ENCODE data around the gene NOXO1.

DNA sequence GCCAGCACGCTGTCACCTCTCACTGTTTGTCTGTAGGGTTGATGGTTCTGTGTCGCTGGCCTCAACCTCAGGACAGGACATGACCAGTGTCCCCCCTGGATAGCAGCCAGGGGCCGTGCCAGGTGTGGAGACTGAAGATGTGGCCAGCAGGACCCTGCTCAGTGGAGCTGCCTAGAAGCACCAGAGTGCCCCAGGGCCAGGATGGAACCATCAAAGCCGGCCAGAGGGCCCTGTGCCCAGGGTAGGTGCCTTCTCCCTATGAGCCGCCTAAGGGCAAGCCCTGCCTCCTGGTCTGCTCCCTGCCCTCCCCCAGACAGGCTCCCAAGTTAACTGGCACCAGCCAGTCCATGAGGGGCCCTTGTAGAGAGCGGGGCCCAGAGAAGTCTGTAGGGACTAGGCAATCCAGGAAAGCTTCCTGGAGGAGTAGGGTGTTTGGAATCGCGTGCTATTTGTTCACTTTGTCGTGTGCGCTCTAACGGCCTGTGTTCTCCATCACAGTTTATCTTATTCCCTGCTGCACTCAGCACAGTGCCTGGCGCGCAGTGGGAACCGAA lies 22.5 kb downstream of the NOXO1 start:
- TF ChIP-seq, protein P1, sequence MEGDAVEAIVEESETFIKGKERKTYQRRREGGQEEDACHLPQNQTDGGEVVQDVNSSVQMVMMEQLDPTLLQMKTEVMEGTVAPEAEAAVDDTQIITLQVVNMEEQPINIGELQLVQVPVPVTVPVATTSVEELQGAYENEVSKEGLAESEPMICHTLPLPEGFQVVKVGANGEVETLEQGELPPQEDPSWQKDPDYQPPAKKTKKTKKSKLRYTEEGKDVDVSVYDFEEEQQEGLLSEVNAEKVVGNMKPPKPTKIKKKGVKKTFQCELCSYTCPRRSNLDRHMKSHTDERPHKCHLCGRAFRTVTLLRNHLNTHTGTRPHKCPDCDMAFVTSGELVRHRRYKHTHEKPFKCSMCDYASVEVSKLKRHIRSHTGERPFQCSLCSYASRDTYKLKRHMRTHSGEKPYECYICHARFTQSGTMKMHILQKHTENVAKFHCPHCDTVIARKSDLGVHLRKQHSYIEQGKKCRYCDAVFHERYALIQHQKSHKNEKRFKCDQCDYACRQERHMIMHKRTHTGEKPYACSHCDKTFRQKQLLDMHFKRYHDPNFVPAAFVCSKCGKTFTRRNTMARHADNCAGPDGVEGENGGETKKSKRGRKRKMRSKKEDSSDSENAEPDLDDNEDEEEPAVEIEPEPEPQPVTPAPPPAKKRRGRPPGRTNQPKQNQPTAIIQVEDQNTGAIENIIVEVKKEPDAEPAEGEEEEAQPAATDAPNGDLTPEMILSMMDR (IDR thresholded peaks at IDR 0.05; ENCODE audit: low read depth, low read length, missing input control) = no peak
- TF ChIP-seq EGR1 (IDR thresholded peaks at IDR 0.05; ENCODE audit: low read depth in 2 of 2) = no peak
- TF ChIP-seq JUND (IDR thresholded peaks at IDR 0.05) = no peak
- TF ChIP-seq, protein P2, sequence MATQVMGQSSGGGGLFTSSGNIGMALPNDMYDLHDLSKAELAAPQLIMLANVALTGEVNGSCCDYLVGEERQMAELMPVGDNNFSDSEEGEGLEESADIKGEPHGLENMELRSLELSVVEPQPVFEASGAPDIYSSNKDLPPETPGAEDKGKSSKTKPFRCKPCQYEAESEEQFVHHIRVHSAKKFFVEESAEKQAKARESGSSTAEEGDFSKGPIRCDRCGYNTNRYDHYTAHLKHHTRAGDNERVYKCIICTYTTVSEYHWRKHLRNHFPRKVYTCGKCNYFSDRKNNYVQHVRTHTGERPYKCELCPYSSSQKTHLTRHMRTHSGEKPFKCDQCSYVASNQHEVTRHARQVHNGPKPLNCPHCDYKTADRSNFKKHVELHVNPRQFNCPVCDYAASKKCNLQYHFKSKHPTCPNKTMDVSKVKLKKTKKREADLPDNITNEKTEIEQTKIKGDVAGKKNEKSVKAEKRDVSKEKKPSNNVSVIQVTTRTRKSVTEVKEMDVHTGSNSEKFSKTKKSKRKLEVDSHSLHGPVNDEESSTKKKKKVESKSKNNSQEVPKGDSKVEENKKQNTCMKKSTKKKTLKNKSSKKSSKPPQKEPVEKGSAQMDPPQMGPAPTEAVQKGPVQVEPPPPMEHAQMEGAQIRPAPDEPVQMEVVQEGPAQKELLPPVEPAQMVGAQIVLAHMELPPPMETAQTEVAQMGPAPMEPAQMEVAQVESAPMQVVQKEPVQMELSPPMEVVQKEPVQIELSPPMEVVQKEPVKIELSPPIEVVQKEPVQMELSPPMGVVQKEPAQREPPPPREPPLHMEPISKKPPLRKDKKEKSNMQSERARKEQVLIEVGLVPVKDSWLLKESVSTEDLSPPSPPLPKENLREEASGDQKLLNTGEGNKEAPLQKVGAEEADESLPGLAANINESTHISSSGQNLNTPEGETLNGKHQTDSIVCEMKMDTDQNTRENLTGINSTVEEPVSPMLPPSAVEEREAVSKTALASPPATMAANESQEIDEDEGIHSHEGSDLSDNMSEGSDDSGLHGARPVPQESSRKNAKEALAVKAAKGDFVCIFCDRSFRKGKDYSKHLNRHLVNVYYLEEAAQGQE (IDR thresholded peaks at IDR 0.05) = no peak
- TF ChIP-seq MAX (IDR thresholded peaks at IDR 0.05) = no peak
- no peak for TF ChIP-seq RAD21 (IDR thresholded peaks at IDR 0.05)

All from liver (tissue), 3 donors.